ENCODE measurements around the gene NUAK2. TPM values are rescaled to one million over a fixed set of nuclear protein-coding genes. Genes with fewer than 3 reads are reported as not detected.

NUAK2 gene
- total RNA-seq, 6 experiments from 2014 or later, result 0.88 to 5.1 (median 2.1) TPM

DNA sequence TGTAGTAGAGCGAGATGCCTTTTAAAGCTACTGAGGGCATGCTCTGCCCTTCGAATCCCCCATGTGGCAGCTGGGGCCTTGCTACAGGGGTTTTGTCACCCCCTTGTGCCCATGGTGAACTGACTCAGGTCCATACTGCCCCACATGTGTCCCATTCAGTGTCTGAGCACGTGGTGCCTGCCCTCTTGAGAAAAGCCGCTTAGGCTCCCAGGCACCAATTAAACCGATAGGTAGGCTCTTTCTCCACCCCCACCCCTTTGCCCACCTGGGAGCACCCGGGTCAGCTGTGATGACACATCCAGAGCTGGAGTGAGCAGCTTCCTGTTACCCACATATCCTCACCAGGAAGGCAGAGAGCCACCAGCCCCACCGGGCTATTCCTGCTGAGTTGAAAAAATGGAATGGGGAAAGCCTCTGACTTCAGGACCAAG is 63.3 kb downstream of the NUAK2 start:
- 57% methylated on average over 6 of the region's 7 CpGs for WGBS (ENCODE audit: insufficient coverage, low coverage, low lambda C conversion rate, missing lambda C conversion rate)
- ATAC-seq (no peak), DNase-seq (no peak)
- Histone ChIP-seq H3K4me3 (no peak overlapping the region), H3K27ac (no peak overlapping the region), H3K27me3 (no peaks in the 10 kb centered on the region), H3K9me3 (no peaks in the 10 kb centered on the region), H3K36me3 (no peaks in the 10 kb centered on the region), H3K4me1 (no peaks in the 10 kb centered on the region)
- intact Hi-C loops (cut with DNase I), result loop anchor here (5.0 to 10.0 kb wide), 3 partner anchors 183 to 281 kb away; no protein-coding TSS in a partner anchor
- TF ChIP-seq CTCF (IDR thresholded peaks at IDR 0.05), result no peak
- no peak for TF ChIP-seq POLR2A (IDR thresholded peaks at IDR 0.05)

DNA sequence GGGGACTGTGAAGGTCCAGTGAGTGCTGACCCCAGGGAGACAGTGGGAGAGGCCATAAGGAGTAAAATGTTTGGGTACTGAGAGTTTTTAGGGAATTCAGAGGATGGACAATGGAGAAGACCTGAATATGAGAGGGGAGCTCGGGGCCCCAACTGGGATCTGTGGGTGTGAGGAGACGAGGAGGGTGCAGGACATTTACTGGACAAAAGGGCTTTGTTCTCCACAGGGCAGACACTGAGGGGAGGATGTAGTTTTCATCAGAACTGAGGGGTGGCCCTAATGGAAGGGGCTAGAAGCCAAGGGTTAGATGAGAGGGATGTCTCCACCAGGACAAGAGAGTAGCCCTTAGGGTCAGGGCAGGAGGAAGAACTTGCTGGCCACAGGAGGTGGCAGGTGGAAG is 63.8 kb downstream of the NUAK2 start:
- no peak overlapping the region for H3K4me3 ChIP-seq
- DNase-seq (no peak), ATAC-seq (no peak)
- WGBS (ENCODE audit: insufficient coverage, low coverage, low lambda C conversion rate, missing lambda C conversion rate), result 59% methylated on average over 2 of the region's 2 CpGs
- no peak for TF ChIP-seq CTCF (IDR thresholded peaks at IDR 0.05)
- TF ChIP-seq POLR2A (IDR thresholded peaks at IDR 0.05), result no peak
- intact Hi-C loops (cut with DNase I), result loop anchor here (5.0 to 10.0 kb wide), 3 partner anchors 183 to 280 kb away; no protein-coding TSS in a partner anchor
- H3K36me3 ChIP-seq, result no peaks in the 10 kb centered on the region
- no peak overlapping the region for H3K27ac ChIP-seq
- H3K4me1 ChIP-seq, result no peaks in the 10 kb centered on the region
- H3K9me3 ChIP-seq, result no peaks in the 10 kb centered on the region
- H3K27me3 ChIP-seq, result no peaks in the 10 kb centered on the region

GRCh38 chr1:205256951-205257625 is 64.5 kb downstream of the NUAK2 start:
- Histone ChIP-seq H3K9me3 (no peaks in the 10 kb centered on the region), H3K36me3 (no peaks in the 10 kb centered on the region), H3K4me3 (no peak overlapping the region), H3K4me1 (no peaks in the 10 kb centered on the region), H3K27ac (no peak overlapping the region), H3K27me3 (no peaks in the 10 kb centered on the region)
- WGBS (ENCODE audit: insufficient coverage, low coverage, low lambda C conversion rate, missing lambda C conversion rate), result no CpG with 5 or more reads among the region's 19 CpGs
- no peak for TF ChIP-seq POLR2A (IDR thresholded peaks at IDR 0.05)
- no peak for TF ChIP-seq CTCF (IDR thresholded peaks at IDR 0.05)
- intact Hi-C loops (cut with DNase I), result loop anchor here (5.0 to 10.0 kb wide), 3 partner anchors 182 to 280 kb away; no protein-coding TSS in a partner anchor
- DNase-seq (no peak), ATAC-seq (no peak)

DNA sequence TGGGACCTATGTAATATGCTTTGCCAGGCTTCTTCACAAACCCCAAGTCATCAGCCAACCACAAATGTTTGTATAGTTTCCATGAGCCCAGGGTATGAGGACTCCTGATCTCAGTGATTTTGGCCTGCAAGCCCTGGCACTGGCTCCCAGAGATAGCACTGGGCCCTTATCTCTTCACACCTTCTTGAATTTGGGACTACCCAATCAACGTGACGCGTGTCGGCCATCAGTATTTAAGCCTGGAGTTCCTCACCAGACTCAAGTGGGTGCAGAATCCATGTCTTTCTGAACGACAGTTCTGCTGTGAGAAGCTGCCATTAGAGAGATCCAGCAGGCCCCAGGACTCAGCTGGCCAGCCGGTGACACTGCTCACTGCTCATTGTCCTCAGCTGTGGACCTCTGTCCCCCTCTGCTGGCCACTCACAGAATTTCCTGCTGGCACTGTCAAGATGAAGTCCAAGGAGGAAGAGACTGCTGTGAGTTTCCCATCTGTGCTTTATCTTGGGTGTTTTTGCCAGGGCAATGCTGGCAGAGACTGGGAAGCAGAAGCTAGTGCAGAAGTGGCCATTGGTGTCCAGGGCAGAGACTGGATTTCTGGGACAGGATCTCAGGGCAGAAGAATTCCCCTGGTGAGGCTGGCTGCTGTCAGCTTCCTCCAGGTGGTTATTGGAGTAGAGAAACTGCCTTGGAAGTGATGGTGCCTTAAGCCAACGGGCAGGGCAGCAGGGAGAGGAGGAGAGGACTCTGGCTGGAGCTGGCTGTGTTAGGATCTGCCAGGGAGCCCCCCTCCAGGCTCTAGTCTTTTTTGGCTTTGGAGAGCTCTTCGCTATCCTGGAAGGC is 65.4 kb downstream of the NUAK2 start:
- H3K27ac ChIP-seq, result no peak overlapping the region
- 0% methylated on average over 2 of the region's 8 CpGs for WGBS (ENCODE audit: insufficient coverage, low coverage, low lambda C conversion rate, missing lambda C conversion rate)
- TF ChIP-seq CTCF (IDR thresholded peaks at IDR 0.05) (peak; percentile 94 to 99 (median 96)), POLR2A (IDR thresholded peaks at IDR 0.05) (no peak)
- H3K27me3 ChIP-seq, result no peaks in the 10 kb centered on the region
- no peaks in the 10 kb centered on the region for H3K9me3 ChIP-seq
- no peaks in the 10 kb centered on the region for H3K36me3 ChIP-seq
- peak; percentile 84 to 88 (median 88) for DNase-seq
- peak; percentile 93 to 98 (median 97) for ATAC-seq
- no peak overlapping the region for H3K4me3 ChIP-seq
- no peaks in the 10 kb centered on the region for H3K4me1 ChIP-seq
- intact Hi-C loops (cut with DNase I), result loop anchor here (5.0 to 10.0 kb wide), 3 partner anchors 181 to 279 kb away; no protein-coding TSS in a partner anchor

Small RNAs within 50 kb of the gene (small RNA-seq; reads per million reads assigned to genes)
- 0 reads per million in 2 experiments for gene SNRPGP10

Other genes starting within 250 kb of the NUAK2 start
- 1 to 10 TPM in 5 of 6 experiments, under 1 TPM in 1; 0.49 to 2.7 (median 1.8) TPM for gene TMEM81, start 237.3 kb downstream of the NUAK2 start, total RNA-seq
- 10 to 100 TPM in 3 of 6 experiments, 1 to 10 TPM in 3; 8.7 to 12.3 (median 10.0) TPM for gene RBBP5, start 199.8 kb downstream of the NUAK2 start, total RNA-seq
- gene DSTYK, start 110.0 kb downstream of the NUAK2 start, total RNA-seq, result 1 to 10 TPM; 2.5 to 2.9 (median 2.6) TPM
- 1 to 10 TPM in 1 of 6 experiments, under 1 TPM in 5; 0.14 to 5.9 (median 0.30) TPM for gene TMCC2, start 93.8 kb downstream of the NUAK2 start, total RNA-seq
- under 1 TPM in 2 of 6 experiments, not detected in 4; 0.22 to 0.44 TPM for gene KLHDC8A, start 35.2 kb upstream of the NUAK2 start, total RNA-seq
- gene LEMD1, start 100.3 kb upstream of the NUAK2 start, total RNA-seq, result not detected
- gene BLACAT1, start 134.3 kb upstream of the NUAK2 start, total RNA-seq, result under 1 TPM in 1 of 6 experiments, not detected in 5; 0.06 TPM
- 10 to 100 TPM in 3 of 6 experiments, 1 to 10 TPM in 3; 6.3 to 22.3 (median 9.7) TPM for gene CDK18, start 182.9 kb upstream of the NUAK2 start, total RNA-seq